Posterior vena cava (tissue), 2 donors: ENCODE data around the gene NTSR2. TPM values are rescaled to one million over a fixed set of nuclear protein-coding genes. Genes with fewer than 3 reads are reported as not detected.
A peak's percentile ranks its signal among the peaks of the same experiment; 100 is the strongest.

Source experiments
- DNase-seq: peaks from one replicate; pipeline ENCODE4 v3.0.0-alpha.2; 2020; ENCODE audit warnings: low spot score
- intact Hi-C, 2 donors: fragments of 100-400 bp; cut with DNase I; formaldehyde crosslinking; loops; one replicate each; pipeline versions ENCODE4 v1.14.1 to v1.14.2; 2022 to 2023
- total RNA-seq, 2 donors: library from RNA; stranded (reverse); fragmentation: NEBNext Ultra II Directional; extraction: Animal tissue kit (Norgen Biotek cat#: 25700); gene quantifications; one replicate each; pipeline ENCODE4 v1.2.1, GENCODE V29; 2021
- donor health status: DM: yes; HTN: yes; CAD: no.
- donor health status: DM: yes; HTN: yes; CAD: no.

The NTSR2 gene
- total RNA-seq, 2 donors from 2014 or later, result not detected

DNA sequence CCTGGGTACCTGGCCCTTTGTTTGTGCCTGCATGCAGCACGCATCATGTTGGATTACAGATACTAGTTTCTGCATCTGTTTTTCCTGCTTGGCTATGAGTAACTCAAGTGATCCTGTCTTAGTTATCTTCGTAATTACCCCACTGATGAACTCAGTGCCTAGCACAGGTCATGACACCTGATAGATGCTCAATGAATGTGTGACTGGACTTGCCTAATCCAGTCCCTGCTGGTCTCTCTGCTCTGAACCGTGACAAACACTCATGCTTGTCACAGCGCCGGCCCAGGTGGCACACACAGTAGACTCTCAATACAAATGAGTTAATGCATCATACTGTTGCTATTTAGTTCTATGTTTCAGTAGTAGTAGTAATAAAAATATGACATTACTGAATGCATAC lies 31.2 kb upstream of the NTSR2 start:
- no peak for DNase-seq
- intact Hi-C loops, result no loop called here

DNA sequence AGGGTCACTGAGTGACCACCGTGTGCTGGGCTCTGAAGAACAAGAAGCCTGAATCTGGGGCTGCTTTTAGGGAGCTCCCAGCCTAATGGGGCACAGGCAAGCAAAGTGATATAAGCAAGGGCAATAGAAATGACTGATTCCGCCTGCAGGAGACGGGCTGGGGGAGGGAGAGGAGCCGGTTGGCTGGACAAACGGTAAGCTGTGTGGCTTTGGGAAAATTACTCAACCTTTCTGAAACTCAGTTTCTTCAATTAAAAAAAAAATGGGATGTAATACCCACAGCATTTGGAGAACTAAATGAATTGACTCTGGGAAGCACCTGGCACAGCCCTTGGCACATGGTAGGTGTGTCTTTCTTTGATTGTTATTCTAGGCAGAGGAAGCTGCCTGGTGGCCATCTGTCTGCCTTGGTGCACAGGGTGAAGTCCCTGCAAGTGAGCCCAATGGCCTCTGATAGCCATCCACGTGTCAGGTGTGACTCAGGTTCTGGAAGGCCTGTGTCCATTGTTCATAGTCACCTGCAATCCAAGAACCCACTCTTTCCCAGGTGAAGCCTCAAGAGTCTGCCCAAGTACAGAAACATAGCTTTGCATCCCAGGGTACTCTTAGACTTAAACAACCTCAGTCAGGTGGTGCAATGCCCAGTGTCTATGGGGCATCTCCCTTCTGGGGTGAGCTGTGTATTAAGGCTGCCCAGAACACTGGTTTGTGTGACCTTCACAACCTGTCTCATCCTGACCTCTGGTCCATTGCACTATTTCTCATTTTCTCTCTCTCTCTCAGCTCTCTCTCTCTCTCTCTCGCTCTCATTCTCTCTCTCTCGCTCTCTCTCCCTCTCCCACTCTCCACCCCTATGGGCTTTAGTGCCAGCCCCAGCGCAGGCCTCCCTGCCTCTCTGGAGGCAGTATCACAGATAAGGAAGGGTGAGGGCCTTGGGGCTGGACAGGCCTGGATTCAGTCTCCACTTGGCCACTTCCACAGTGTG lies 30.0 kb upstream of the NTSR2 start:
- intact Hi-C loops, result no loop called here
- no peak for DNase-seq

DNA sequence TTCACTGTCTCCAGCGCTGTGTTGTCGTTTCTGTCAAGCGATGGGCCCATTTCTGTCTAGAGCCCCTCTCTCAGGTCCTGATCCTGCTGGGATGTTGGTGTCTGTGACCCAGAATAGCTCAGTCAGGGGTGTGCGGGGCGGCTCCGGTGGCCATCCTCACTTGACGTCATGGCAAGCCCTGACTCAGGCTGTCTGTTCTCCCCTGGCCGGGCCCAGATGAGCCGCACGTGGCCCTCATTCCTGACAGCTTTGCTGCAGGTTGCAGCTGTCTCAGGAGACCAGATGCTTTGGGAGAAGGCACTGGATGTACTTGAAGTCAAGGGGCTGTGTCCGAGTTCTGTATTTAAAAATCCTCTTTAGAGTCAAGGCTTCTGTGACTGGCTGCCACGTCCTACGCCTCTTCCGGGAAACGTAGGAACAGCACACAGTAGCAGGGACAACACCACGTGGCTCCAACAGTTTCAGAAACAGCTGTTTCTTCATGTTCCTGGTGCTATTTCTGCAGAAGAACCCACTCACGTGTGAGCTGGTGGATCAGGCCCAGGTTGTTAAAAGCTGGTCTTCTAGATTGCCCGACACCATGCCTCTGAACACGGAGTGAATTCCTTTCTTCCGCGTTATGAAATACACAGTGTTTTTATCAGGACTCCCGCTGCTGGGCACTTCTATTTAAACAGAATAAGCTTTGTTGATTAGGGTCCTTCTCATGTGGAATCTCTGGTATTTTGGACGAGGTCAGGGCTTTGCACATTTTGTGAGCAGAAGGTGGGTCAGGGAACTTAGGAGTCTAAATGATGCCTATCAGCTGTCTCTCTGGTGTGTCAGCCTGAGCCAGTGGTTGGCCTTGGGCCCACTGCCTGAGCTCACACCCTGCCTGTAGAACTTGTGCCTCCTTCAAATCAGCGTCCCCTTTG lies 28.3 kb upstream of the NTSR2 start:
- DNase-seq, result no peak
- intact Hi-C loops, result no loop called here

DNA sequence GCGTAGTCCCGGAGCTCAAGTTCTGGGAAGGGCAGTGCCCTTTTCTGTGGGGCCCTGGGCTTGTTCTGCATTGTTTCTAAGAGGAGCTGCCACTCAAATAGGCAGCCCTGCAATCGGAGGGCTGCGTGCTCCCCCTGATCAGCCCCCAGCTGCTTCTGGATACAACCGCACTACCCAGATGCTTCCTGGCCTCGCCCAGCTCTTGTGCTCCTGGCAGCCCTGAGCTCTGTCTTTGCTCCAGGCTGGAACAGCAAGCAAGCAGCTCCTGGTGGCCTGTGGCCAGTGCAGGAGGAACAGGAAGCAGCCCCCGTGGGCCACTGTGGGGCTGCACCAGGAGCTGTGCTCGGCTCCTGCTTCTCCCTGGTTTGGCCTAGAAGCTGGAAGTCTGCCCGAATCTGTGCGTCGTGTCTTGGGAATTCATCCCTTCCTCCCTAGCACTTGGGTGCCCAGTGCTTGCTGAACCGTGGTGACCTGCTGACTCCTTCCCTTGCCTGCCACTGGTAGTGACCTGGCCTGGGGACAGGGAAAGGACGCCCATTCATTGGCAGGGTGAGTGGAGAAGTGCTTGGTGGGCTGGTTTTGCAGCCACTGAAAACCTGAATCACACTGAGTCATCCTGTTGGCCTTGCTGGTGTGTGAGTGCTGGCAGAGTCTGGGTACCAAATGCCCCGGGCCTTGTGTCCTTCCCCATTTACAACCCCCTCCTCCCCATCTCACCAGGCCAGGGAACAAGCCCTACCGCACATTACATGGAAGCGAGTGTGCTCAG lies 27.3 kb upstream of the NTSR2 start:
- intact Hi-C loops, result no loop called here
- no peak for DNase-seq

DNA sequence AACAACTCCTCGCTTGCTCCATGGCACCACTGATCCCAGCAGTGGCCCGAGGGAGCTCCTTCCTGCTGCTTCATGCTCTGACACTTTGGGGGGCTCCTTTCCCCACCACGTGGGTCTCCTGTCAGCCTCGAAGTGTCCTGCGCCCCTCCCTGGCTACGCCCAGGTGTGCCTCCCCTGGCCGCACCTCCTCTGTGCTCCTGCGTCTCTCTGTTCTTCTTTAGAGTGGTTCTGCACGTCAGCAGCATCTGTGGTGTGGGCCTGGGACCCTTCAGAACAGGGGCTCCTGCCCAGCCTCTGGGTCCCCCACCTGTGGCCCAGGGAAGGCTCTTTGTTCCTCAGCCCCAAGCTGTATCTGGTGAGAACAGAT lies 26.7 kb upstream of the NTSR2 start:
- intact Hi-C loops, result no loop called here
- DNase-seq, result no peak

DNA sequence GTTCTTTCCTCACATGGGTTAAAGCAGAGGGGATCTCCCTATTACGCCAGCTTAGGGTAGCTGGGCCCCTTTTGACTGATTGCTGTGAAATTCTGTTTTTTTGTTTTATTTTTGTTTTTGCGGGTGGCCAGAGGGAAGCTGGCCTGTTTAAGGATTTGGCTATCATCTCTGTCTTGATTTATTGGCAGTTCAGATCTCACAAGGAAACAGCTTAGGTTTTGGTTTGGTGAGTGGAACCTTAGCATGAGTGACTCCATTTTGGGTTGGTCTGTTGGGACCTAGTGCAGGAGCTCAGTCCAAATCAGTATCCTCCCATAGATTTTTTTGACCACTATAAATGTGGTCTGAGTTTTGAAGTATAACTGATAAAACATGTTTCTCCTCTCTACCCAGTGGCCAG lies 25.6 kb upstream of the NTSR2 start:
- intact Hi-C loops, result no loop called here
- no peak for DNase-seq

DNA sequence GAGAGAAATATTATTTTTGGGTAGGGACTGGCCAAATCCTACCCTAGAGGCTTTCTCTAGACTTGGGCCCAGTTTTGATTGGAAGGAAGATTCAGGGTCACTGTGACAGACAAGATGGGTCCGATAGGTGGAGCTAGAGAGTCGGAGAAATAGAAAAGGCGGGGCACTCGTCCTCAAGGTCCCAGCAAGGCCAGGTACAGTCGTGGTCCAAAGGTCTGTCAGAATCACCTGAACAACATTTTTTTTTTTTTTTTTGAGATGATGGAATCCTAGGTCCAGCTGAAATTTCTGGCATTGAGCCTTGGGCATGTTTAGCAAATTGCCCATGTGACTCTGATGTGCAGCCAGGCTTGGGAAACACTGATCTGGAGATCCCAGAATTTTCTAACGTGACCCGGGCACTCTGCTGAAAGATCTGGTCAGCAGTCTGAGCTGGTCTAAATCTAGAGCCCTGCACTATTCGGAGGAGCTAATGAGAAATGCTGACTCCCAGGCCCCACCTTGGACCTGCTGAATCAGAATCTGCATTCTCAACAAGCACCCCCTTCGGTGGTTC lies 23.0 kb upstream of the NTSR2 start:
- DNase-seq, result no peak
- intact Hi-C loops, result loop anchor here (2.0 to 5.0 kb wide), 2 partner anchors 84 to 86 kb away; no protein-coding TSS in a partner anchor

DNA sequence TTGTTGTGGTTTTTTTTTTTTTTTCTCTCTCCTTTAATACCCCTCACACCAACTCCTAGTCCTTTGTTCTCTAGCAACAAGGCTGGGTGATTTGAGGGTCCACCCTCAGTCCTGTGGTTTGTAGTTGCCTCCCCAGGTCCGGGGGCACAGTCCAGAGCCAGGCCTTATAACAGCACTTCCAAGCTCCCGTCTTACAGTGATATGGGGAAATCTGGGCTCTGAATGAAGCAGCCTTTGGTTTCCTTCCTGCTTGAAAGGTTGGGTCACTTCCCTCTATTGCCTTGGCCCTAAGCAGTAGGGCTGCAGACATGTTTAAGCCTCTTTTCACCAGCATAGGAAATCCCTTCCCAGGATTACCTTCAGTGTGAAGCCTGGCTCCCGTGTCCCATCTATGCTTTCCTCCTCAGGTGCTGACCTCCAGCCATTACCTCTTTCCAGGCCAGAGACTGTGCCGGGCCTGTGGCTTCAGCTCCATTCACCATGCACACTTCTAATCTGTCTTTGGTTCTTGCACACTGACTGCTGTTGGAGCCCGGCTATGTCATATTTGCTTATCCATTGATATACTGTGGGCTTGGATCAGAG lies 21.2 kb upstream of the NTSR2 start:
- intact Hi-C loops, result loop anchor here in 1 of 2 donors (5.0 kb wide), 1 partner anchor 86 kb away; no protein-coding TSS in a partner anchor
- DNase-seq, result no peak

DNA sequence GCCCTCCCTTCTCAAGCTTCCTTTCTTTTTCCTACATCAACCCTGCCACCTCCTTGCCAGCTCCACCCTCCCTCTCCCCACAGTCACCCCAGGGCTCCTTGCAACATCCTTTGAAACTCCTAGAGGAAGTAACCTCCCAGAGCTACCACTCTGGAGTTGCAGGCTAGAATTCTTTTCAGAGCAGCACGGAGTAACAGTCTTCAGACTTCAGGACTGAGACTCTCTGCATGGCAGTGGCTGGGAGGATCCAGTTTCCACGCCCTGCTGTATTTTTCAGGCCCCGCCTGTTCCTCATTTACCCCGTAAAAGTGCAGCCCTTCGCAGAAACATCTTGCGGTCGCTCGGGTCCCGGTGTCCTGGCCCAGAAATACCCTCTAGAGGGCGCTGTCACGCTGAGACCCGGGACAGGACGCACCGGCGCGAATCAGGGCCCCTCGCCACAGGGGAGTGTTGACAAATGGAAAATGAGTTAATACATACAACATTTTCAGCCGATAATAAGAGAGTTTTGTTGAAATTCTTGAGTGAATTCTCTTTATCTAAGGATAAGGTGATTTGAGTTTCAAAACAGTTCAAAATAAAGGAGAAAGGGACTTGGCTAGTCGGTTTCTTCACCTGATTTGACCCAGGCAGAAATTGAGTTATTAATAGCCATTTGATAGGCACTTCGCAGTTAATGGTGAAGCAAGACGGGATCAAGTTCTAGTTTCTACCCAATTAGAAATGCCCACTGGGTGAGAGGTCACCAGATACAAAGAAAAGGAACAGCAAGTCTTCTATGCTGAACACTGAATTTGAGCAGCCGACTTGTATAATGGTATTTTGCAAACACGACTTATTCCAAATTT lies 18.5 kb upstream of the NTSR2 start:
- peak; percentile 96 for DNase-seq
- intact Hi-C loops, result no loop called here

DNA sequence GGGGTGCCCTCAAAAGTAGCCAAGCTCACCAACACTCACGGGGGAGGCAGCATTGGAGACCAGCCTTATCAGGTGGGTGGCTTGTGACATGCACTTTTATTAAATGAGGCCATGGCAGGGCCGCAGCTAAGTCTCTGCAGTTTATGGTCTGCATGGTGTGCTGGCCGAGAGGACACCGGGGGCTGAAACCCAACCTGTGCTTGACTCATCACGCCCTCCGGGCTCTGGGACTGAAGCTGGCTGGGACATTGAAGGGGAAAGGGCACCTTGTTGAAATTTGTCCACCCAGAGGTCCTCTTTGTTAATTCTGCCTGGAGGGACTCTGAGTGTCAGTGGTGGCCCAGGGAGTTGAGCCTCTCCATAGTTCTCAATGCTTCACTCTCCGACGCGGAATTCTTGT lies 17.7 kb upstream of the NTSR2 start:
- intact Hi-C loops, result no loop called here
- no peak for DNase-seq

DNA sequence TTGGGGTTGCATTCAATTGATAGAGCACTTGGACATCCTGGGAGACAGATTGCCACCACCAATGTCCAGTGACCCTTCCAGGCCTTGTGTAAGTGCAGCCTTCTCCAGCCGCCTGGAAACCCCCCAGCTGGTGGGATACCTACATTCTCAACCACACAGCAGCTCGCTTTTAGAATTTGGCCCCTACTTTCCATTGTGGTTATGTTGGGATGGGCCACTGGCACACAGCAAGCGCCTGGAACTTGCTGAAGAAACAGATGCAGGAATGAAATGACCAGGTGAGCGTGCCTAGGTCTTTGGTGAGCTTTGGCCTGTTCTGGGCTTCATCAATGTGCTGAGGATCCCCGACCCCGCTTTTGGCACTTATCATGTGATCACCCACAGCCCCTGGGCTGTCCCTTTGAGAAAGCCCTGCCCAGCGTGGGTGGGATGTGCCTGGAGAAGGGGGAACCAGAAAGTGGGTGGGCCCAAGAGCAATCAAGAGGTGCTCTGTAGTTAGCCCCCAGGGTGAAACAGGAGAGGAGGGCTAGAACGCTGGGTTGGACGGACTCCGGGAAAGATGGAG lies 16.0 kb upstream of the NTSR2 start:
- no peak for DNase-seq
- intact Hi-C loops, result no loop called here

DNA sequence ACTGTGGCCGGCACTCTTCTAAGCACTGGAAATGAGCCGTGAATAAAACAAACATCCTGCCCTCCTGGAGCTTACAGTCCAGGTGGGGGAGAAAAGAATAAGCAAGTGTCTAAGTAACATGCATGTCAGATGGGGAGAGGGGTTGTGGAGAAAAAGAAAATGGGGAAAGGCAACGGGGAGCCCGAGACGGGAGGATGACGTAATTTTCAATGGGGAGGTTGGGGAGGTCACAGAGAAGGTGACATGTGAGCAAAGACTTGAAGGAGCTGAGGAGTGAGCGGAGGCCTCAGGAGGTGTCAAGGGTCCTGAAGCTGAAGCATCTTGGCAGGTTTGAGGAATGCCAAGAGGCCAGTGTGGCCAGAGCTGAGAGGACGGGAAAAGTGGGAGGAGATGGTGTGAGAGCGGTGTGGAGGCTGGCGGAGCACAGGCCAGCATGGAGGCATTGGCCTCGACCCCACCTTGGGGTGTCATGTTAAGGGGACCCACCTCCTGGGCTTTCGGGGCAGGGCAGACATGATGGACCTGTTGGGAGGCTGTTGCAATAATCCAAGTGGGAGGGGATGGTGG lies 15.0 kb upstream of the NTSR2 start:
- peak; percentile 40 for DNase-seq
- intact Hi-C loops, result loop anchor here in 1 of 2 donors (5.0 kb wide), 1 partner anchor 353 kb away; no protein-coding TSS in a partner anchor

DNA sequence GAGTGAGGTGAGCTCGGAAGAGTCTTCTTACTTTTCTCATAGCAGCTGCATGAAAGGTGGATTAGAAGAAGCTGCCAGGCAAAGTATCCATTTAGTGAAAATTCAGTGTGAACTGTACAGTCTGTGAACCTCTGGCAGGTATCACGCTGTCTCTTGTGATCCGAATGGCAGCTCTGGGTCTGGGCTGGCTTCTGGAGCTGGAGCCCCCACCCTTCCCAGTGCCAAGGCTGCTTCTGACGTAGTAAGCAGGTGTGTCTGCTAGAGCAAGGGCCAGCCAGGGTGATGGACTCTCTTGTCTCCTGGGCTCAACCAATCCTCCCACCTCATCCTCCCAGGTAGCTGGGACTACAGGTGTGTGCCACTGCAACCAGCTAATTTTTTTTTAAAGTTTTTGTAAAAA lies 14.0 kb upstream of the NTSR2 start:
- DNase-seq, result peak; percentile 38
- intact Hi-C loops, result loop anchor here in 1 of 2 donors (5.0 kb wide), 1 partner anchor 352 kb away; no protein-coding TSS in a partner anchor

DNA sequence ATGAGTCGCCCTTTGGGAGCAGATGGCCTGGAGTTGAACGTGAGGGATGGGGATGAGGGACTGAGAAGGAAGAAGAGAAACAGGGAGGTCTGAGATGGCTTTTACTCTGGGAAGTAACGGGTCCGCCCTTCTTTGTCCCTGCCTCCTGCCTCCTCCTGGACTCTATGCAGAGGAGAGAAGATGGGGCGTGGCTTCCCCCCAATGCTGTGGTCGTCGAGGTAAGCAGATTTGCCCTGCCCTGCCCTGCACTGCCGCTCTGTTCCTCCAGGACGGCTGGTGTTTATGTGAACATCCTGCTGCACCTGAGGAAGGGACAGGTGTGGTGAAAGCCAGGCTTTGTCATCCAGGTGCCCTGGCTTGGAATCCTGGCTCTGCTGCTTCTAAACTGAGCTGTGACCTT lies 13.5 kb upstream of the NTSR2 start:
- peak; percentile 60 for DNase-seq
- intact Hi-C loops, result loop anchor here in 1 of 2 donors (5.0 kb wide), 1 partner anchor 351 kb away; no protein-coding TSS in a partner anchor

DNA sequence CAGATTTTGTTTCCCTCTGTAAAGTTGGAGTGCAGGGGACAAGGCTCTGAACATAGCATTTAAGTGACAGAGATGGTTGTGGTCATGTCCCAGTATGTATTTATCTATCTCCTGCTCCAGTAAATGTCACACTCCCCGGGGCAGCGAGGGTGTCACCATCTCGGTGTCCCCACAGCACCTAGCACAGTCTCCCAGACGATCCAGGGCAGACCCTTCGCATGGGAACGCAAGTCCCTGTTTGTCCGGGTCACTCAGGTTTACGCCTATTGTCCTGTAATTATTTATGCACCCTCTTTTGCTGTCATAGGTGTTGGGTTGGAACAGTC lies 12.6 kb upstream of the NTSR2 start:
- peak; percentile 75 for DNase-seq

DNA sequence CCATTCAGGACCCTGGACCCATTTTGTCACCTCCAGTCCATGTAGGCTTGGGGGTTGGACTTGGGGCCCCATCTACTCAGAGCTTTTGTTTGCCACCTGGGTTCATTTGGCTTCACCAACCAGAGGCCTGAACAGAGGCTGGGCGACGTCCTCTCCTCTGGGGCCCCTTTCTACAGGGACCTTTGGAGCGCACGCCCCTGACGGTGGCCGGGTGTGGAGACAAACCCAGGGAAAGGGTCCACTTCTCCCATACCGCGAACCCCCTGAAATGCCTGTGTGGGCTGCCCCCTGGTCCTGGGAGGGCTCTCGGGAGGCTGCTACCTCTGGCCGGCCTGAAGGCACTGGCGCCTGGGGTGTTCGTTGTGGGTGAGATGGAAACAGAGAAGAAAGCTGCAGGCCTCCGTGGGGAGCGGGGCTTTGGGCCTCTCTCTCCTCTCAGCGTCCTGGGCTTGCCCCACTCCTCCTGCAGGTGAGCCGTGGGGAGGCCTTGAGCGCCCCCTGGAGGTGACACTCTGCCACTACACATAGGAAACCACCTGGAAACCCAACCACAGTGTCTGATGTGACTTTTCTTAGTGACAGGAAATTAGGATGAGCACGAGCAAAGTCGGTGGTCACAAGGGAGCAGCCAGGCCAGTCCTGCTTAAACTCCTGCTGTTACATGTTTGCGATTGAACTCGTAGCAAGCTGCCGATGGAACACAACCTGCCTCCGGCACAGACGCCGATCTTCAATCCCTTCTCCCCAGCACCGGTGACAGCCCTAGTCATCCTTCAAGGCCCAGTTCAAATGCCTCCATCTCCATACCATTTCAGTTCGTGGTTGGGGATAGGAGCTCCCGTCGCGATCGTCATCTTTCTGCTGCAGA lies 12.0 kb upstream of the NTSR2 start:
- DNase-seq, result peak; percentile 67

More for the DNA sequence above, 12.6 kb upstream of the NTSR2 start:
- intact Hi-C loops, result loop anchor here in 1 of 2 donors (5.0 kb wide), 1 partner anchor 350 kb away; no protein-coding TSS in a partner anchor

More for the DNA sequence above, 12.0 kb upstream of the NTSR2 start:
- intact Hi-C loops, result loop anchor here in 1 of 2 donors (5.0 kb wide), 1 partner anchor 350 kb away; no protein-coding TSS in a partner anchor
